Panc1 (cell line): Measurements from ENCODE around the gene BANF1.

Source experiments
- CTCF ChIP-seq: fragments of 450-650 bp; IDR thresholded peaks from 2 replicates; pipeline ENCODE4 v1.5.1; 2017; ENCODE audit warnings: mild to moderate bottlenecking
- POLR2AphosphoS5 ChIP-seq: IDR thresholded peaks from 2 replicates; pipeline ENCODE4 v1.6.1; 2012; ENCODE audit warnings: mild to moderate bottlenecking, low read depth, low read length, moderate library complexity
- SIN3A ChIP-seq: IDR thresholded peaks from 2 replicates; pipeline ENCODE4 v1.6.1; 2012; ENCODE audit warnings: low read depth, mild to moderate bottlenecking, low read length, moderate library complexity, borderline replicate concordance; ENCODE audit not compliant: insufficient read depth
- TCF7L2 ChIP-seq: IDR thresholded peaks from 2 replicates; pipeline ENCODE4 v1.6.1; 2011; ENCODE audit warnings: mild to moderate bottlenecking, low read depth, low read length, inconsistent platforms

DNA sequence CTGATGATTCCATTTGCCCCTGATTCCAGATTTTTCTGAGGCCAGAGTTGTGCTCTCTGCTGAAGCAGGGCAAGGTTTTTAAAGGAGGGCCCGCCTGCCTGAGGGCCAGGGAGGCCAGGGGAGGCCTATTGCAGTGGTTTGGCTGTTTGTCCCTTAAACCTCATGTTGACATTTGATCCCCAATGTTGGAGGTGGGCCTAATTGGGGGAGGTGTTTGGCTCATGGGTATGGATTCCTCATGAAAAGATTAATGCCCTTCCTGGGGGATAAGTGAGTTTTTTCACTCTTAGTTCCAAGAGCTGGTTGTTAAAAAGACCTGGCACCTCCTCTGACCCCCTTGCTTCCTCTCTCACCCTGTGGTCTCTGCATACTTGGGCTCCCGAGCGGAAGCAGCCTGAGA, 37.5 kb downstream of the BANF1 start:
- TF ChIP-seq CTCF (no peak), POLR2AphosphoS5 (no peak), TCF7L2 (no peak), SIN3A (no peak)
